HEK293 (cell line): Measurements from ENCODE around the gene CRIP2.

Source experiments
- CTCF ChIA-PET: fragments of 350-600 bp; formaldehyde crosslinking; extraction: SDS; loops from one replicate; lab custom pipeline; 2021; ENCODE audit warnings: antibody characterized with exemption; lab: Yijun Ruan, JAX
- POLR2A ChIA-PET: fragments of 300-600 bp; formaldehyde crosslinking; extraction: SDS; loops from one replicate; lab custom pipeline; 2020; ENCODE audit warnings: antibody characterized with exemption, inconsistent platforms; lab: Yijun Ruan, JAX
- H3K27ac ChIP-seq: fragments of 200-500 bp; sonication (Bioruptor generic); 2 replicates; pipeline ENCODE4 v1.5.1; 2014; ENCODE audit warnings: low read depth, low read length, control low read depth, inconsistent platforms; ENCODE audit errors: extremely low read depth
- H3K36me3 ChIP-seq, 2 experiments: fragments of 200-500 bp in 1 of 2; sonication (Bioruptor generic) in 1 of 2; 1 replicate in 1 of 2; 2 replicates in 1 of 2; pipeline ENCODE4 v1.5.1; 2014 to 2017; ENCODE audit warnings: inconsistent platforms in 2 of 2, low read length in 2 of 2; ENCODE audit not compliant: control insufficient read depth in 2 of 2, insufficient read depth in 1 of 2
- H3K4me1 ChIP-seq: fragments of 200-500 bp; sonication (Bioruptor generic); 2 replicates; pipeline ENCODE4 v1.5.1; 2014; ENCODE audit warnings: mild to moderate bottlenecking, low read length, inconsistent platforms; ENCODE audit not compliant: control insufficient read depth, insufficient read depth
- H3K4me3 ChIP-seq: 2 replicates; pipeline ENCODE4 v1.5.1; 2011; ENCODE audit warnings: low read depth, mild to moderate bottlenecking, control low read depth, low read length, moderate library complexity
- H3K9me3 ChIP-seq: fragments of 200-500 bp; sonication (Bioruptor generic); 2 replicates; pipeline ENCODE4 v1.5.1; 2014; ENCODE audit warnings: low read depth, low read length, inconsistent platforms; ENCODE audit not compliant: control insufficient read depth, insufficient read depth
- BCL11B ChIP-seq: fragments of 450-650 bp; formaldehyde crosslinking; IDR thresholded peaks from 2 replicates; pipeline ENCODE4 v1.5.1; 2016; ENCODE audit warnings: low read depth, missing biosample characterization, missing genetic modification characterization
- GLIS1 ChIP-seq: fragments of 450-650 bp; formaldehyde crosslinking; IDR thresholded peaks from 2 replicates; pipeline ENCODE4 v1.5.1; 2016; ENCODE audit warnings: missing biosample characterization, missing genetic modification characterization
- GLIS2 ChIP-seq: fragments of 450-650 bp; formaldehyde crosslinking; IDR thresholded peaks from 2 replicates; pipeline ENCODE4 v1.5.1; 2016; ENCODE audit warnings: missing biosample characterization, missing genetic modification characterization
- HIC1 ChIP-seq: fragments of 450-650 bp; formaldehyde crosslinking; IDR thresholded peaks from 2 replicates; pipeline ENCODE4 v1.5.1; 2016; ENCODE audit warnings: missing biosample characterization, missing genetic modification characterization
- KLF1 ChIP-seq: fragments of 450-650 bp; formaldehyde crosslinking; IDR thresholded peaks from 2 replicates; pipeline ENCODE4 v1.5.1; 2016; ENCODE audit warnings: missing biosample characterization, missing genetic modification characterization
- KLF8 ChIP-seq: fragments of 450-650 bp; formaldehyde crosslinking; IDR thresholded peaks from 2 replicates; pipeline ENCODE4 v1.5.1; 2016; ENCODE audit warnings: missing biosample characterization, missing genetic modification characterization
- TCF7L2 ChIP-seq: IDR thresholded peaks from 2 replicates; pipeline ENCODE4 v1.6.1; 2011; ENCODE audit warnings: low read depth, mild to moderate bottlenecking, inconsistent platforms, low read length, moderate library complexity, borderline replicate concordance
- ZBTB1 ChIP-seq: fragments of 450-650 bp; formaldehyde crosslinking; IDR thresholded peaks from 2 replicates; pipeline ENCODE4 v1.5.1; 2016; ENCODE audit warnings: missing biosample characterization, missing genetic modification characterization
- ZBTB8A ChIP-seq: fragments of 450-650 bp; formaldehyde crosslinking; IDR thresholded peaks from 2 replicates; pipeline ENCODE4 v1.5.1; 2016; ENCODE audit warnings: missing biosample characterization, missing genetic modification characterization
- ZNF214 ChIP-seq: fragments of 450-650 bp; formaldehyde crosslinking; IDR thresholded peaks from 2 replicates; pipeline ENCODE4 v1.5.1; 2017; ENCODE audit warnings: missing biosample characterization, mild to moderate bottlenecking, missing genetic modification characterization, borderline replicate concordance
- ZNF302 ChIP-seq: fragments of 450-650 bp; formaldehyde crosslinking; IDR thresholded peaks from 2 replicates; pipeline ENCODE4 v1.5.1; 2016; ENCODE audit warnings: missing biosample characterization, missing genetic modification characterization, low read depth
- ZNF664 ChIP-seq: fragments of 450-650 bp; formaldehyde crosslinking; IDR thresholded peaks from 2 replicates; pipeline ENCODE4 v1.5.1; 2016; ENCODE audit warnings: missing biosample characterization, missing genetic modification characterization
- ZNF670 ChIP-seq: fragments of 450-650 bp; formaldehyde crosslinking; IDR thresholded peaks from 2 replicates; pipeline ENCODE4 v1.5.1; 2016; ENCODE audit warnings: missing biosample characterization, missing genetic modification characterization, low read depth
- ZNF768 ChIP-seq: fragments of 450-650 bp; formaldehyde crosslinking; IDR thresholded peaks from 2 replicates; pipeline ENCODE4 v1.5.1; 2018; ENCODE audit warnings: missing biosample characterization, mild to moderate bottlenecking, missing genetic modification characterization
- TF ChIP-seq, protein P1 (sequence below): fragments of 450-650 bp; formaldehyde crosslinking; IDR thresholded peaks from 2 replicates; pipeline ENCODE4 v1.5.1; 2016; ENCODE audit warnings: missing biosample characterization, missing genetic modification characterization

The CRIP2 gene

GRCh38 chr14:105470350-105471296 lies 4.0 kb upstream of the CRIP2 start (continued):
- peak; percentile 49; the same call in 1 of the 2 replicates for TF ChIP-seq KLF8 (tag by site-specific recombination)
- TF ChIP-seq KLF1 (tag by site-specific recombination), result no peak
- no peak for TF ChIP-seq ZBTB1 (tag by site-specific recombination)

GRCh38 chr14:105471297-105471821 lies 3.3 kb upstream of the CRIP2 start:
- H3K36me3 ChIP-seq, result peaks cover 0 to 35% of the 10 kb centered on the region in 2 experiments; a peak in 1 of 3 replicates
- peak overlapping the region; percentile 47 for H3K27ac ChIP-seq
- ChIA-PET CTCF (interaction anchor here (0.9 to 5.7 kb wide), 4 partner anchors 10 to 23 kb away, joined by 4 to 36 read pairs (median 18); partner anchors contain the start of gene CRIP1), POLR2A (interaction anchor here (1.4 to 1.6 kb wide), 3 partner anchors 9 to 19 kb away, joined by 3 to 5 read pairs (median 4); no protein-coding TSS in a partner anchor)
- no peaks in the 10 kb centered on the region for H3K9me3 ChIP-seq
- no peak for TF ChIP-seq BCL11B (tag by site-specific recombination)
- TF ChIP-seq ZNF664 (tag by site-specific recombination), result no peak
- TF ChIP-seq TCF7L2, result no peak
- H3K4me1 ChIP-seq, result peaks cover 16% of the 10 kb centered on the region
- no peak overlapping the region for H3K4me3 ChIP-seq

- CTCF ChIA-PET, result interaction anchor here (0.9 to 5.7 kb wide), 3 partner anchors 9 to 23 kb away, joined by 4 to 36 read pairs (median 31); no protein-coding TSS in a partner anchor
- Histone ChIP-seq H3K36me3 (peaks cover 0 to 29% of the 10 kb centered on the region in 2 experiments; a peak in 1 of 3 replicates), H3K27ac (no peak overlapping the region), H3K4me3 (no peak overlapping the region), H3K4me1 (peaks cover 16% of the 10 kb centered on the region), H3K9me3 (no peaks in the 10 kb centered on the region)
- POLR2A ChIA-PET, result interaction anchor here (1.4 to 1.6 kb wide), 2 partner anchors 9 to 18 kb away, joined by 3 to 5 read pairs; no protein-coding TSS in a partner anchor
- TF ChIP-seq BCL11B (tag by site-specific recombination) (peak; percentile 49; the same call in 1 of the 2 replicates), GLIS1 (tag by site-specific recombination) (peak; percentile 88), ZBTB8A (no peak), GLIS2 (peak; percentile 42)
Measured at GRCh38 chr14:105471823-105472485, 2.7 kb upstream of the CRIP2 start.

- Histone ChIP-seq H3K9me3 (no peaks in the 10 kb centered on the region), H3K36me3 (peaks cover 0 to 24% of the 10 kb centered on the region in 2 experiments; a peak in 1 of 3 replicates), H3K4me3 (no peak overlapping the region), H3K4me1 (peaks cover 16% of the 10 kb centered on the region), H3K27ac (no peak overlapping the region)
- ChIA-PET POLR2A (interaction anchor here (1.6 kb wide), 1 partner anchor 8 kb away, joined by 5 read pairs; no protein-coding TSS in a partner anchor), CTCF (interaction anchor here (4.8 to 5.7 kb wide), 2 partner anchors 9 to 17 kb away, joined by 31 to 36 read pairs; no protein-coding TSS in a partner anchor)
- TF ChIP-seq GLIS1 (tag by site-specific recombination) (peak; percentile 49; the same call in 1 of the 2 replicates), ZNF302 (no peak), BCL11B (tag by site-specific recombination) (peak; percentile 11; the same call in 1 of the 2 replicates), ZNF214 (tag by site-specific recombination) (no peak), HIC1 (peak; percentile 63), ZNF768 (tag by site-specific recombination) (no peak), ZNF670 (tag by site-specific recombination) (no peak)
- TF ChIP-seq, protein P1, sequence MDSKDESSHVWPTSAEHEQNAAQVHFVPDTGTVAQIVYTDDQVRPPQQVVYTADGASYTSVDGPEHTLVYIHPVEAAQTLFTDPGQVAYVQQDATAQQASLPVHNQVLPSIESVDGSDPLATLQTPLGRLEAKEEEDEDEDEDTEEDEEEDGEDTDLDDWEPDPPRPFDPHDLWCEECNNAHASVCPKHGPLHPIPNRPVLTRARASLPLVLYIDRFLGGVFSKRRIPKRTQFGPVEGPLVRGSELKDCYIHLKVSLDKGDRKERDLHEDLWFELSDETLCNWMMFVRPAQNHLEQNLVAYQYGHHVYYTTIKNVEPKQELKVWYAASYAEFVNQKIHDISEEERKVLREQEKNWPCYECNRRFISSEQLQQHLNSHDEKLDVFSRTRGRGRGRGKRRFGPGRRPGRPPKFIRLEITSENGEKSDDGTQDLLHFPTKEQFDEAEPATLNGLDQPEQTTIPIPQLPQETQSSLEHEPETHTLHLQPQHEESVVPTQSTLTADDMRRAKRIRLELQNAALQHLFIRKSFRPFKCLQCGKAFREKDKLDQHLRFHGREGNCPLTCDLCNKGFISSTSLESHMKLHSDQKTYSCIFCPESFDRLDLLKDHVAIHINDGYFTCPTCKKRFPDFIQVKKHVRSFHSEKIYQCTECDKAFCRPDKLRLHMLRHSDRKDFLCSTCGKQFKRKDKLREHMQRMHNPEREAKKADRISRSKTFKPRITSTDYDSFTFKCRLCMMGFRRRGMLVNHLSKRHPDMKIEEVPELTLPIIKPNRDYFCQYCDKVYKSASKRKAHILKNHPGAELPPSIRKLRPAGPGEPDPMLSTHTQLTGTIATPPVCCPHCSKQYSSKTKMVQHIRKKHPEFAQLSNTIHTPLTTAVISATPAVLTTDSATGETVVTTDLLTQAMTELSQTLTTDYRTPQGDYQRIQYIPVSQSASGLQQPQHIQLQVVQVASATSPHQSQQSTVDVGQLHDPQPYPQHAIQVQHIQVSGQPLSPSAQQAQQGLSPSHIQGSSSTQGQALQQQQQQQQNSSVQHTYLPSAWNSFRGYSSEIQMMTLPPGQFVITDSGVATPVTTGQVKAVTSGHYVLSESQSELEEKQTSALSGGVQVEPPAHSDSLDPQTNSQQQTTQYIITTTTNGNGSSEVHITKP (tag by site-specific recombination), result 0 out of 2 replicates have a peak, but pooled peaks have one; percentile 52
Measured at GRCh38 chr14:105472486-105472991, 2.1 kb upstream of the CRIP2 start.
